ENCODE results near the gene ATP9B. TPM values are rescaled to one million over a fixed set of nuclear protein-coding genes. Genes with fewer than 3 reads are reported as not detected.

ATP9B gene
- total RNA-seq, 1 experiment from 2014 or later: 8.6 TPM

DNA sequence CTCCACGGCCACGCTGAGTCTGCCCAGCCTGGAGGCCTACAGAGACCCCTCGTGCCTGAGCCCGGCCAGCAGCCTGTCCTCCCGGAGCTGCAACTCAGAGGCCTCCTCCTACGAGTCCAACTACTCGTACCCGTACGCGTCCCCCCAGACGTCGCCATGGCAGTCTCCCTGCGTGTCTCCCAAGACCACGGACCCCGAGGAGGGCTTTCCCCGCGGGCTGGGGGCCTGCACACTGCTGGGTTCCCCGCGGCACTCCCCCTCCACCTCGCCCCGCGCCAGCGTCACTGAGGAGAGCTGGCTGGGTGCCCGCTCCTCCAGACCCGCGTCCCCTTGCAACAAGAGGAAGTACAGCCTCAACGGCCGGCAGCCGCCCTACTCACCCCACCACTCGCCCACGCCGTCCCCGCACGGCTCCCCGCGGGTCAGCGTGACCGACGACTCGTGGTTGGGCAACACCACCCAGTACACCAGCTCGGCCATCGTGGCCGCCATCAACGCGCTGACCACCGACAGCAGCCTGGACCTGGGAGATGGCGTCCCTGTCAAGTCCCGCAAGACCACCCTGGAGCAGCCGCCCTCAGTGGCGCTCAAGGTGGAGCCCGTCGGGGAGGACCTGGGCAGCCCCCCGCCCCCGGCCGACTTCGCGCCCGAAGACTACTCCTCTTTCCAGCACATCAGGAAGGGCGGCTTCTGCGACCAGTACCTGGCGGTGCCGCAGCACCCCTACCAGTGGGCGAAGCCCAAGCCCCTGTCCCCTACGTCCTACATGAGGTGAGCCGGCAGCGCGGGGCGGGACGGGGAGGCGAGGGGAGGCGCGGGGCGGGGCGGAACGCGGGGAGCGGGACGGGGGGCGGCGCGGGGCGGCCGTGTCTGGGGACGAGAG is 341.8 kb downstream of the ATP9B start:
- Histone ChIP-seq H3F3A (ENCODE audit: insufficient read depth, low read depth) (no peaks in the 10 kb centered on the region), H2AFZ (no peak overlapping the region), H3K36me3 (ENCODE audit: low read depth) (no peaks in the 10 kb centered on the region), H3K9me2 (ENCODE audit: insufficient read depth) (no peaks in the 10 kb centered on the region), H3K27me3 (ENCODE audit: insufficient read depth, low read depth) (no peaks in the 10 kb centered on the region), H3K79me2 (ENCODE audit: low read depth) (no peaks in the 10 kb centered on the region), H3K9me3 (ENCODE audit: insufficient read depth, low read depth) (no peaks in the 10 kb centered on the region), H3K4me2 (no peak overlapping the region), H4K20me1 (ENCODE audit: insufficient read depth) (no peaks in the 10 kb centered on the region), H3K27ac (no peak overlapping the region), H3K4me1 (replicated peaks; ENCODE audit: insufficient read depth) (no peaks in the 10 kb centered on the region), H3K4me3 (no peak overlapping the region)
- ChIA-PET CTCF (no interaction called here), POLR2A (ENCODE audit: unreplicated experiment) (no interaction called here)
- TF ChIP-seq, protein P1, sequence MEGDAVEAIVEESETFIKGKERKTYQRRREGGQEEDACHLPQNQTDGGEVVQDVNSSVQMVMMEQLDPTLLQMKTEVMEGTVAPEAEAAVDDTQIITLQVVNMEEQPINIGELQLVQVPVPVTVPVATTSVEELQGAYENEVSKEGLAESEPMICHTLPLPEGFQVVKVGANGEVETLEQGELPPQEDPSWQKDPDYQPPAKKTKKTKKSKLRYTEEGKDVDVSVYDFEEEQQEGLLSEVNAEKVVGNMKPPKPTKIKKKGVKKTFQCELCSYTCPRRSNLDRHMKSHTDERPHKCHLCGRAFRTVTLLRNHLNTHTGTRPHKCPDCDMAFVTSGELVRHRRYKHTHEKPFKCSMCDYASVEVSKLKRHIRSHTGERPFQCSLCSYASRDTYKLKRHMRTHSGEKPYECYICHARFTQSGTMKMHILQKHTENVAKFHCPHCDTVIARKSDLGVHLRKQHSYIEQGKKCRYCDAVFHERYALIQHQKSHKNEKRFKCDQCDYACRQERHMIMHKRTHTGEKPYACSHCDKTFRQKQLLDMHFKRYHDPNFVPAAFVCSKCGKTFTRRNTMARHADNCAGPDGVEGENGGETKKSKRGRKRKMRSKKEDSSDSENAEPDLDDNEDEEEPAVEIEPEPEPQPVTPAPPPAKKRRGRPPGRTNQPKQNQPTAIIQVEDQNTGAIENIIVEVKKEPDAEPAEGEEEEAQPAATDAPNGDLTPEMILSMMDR (conservative IDR thresholded peaks at IDR 0.05): no peak
- no peak for TF ChIP-seq EZH2 (IDR thresholded peaks at IDR 0.05; ENCODE audit: low read depth)
- BruUV-seq (replicated peaks): no TSS peak
- no peak for DNase-seq
- intact Hi-C loops (cut with micrococcal nuclease; ENCODE audit: unreplicated experiment): no loop called here

DNA sequence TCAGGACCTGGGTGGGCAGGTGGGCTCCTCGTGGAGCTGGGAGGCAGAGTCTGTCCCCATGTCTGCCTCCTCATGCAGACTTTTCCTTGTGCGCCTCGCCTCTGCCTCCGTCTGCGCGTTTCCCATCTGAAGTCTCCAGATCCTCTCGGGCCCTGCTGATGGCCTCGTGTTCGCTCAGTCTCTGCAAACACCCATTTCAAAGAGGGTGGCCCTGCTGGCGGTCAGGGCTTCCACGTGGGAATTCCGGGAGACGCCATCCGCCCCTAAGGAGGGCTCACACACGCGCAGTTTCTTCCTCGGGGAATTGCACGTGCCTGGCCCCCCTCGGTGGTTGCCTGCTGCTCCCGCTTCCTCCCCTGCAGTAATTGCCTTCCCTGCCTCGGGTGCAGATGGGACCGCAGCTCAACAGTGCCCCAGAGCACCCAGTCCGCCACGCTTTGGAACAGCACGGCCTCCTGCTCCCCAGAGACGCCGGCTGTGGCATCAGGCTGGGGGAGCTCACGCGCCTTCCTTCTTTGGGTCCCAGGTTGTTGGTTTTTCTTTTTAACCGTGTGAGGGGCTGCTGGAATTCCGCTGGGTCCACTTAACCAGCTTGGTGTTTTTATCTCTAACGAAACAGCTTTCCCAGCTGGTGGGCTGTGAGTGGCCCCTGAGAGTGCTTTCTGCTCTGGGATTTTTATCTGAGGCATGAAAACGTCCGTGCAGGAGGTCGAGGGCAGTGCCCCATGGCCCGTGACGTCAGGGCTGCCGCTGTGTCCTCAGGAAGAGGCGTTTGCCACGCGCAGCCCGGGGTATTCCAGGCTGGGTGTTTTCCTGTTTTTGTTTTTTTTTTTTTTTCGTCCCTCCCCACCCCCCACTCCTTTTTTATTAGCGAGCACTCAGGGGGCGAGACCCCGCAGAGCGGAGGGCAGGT is 342.7 kb downstream of the ATP9B start:
- no peak overlapping the region for H3K4me2 ChIP-seq
- DNase-seq: no peak
- no peaks in the 10 kb centered on the region for H3K9me3 ChIP-seq (ENCODE audit: insufficient read depth, low read depth)
- H3F3A ChIP-seq (ENCODE audit: insufficient read depth, low read depth): no peaks in the 10 kb centered on the region
- no peak overlapping the region for H2AFZ ChIP-seq
- H3K4me1 ChIP-seq (replicated peaks; ENCODE audit: insufficient read depth): no peaks in the 10 kb centered on the region
- no peaks in the 10 kb centered on the region for H3K27me3 ChIP-seq (ENCODE audit: insufficient read depth, low read depth)
- H3K36me3 ChIP-seq (ENCODE audit: low read depth): no peaks in the 10 kb centered on the region
- BruUV-seq (replicated peaks): no TSS peak
- H3K4me3 ChIP-seq: no peak overlapping the region
- H3K79me2 ChIP-seq (ENCODE audit: low read depth): no peaks in the 10 kb centered on the region
- ChIA-PET POLR2A (ENCODE audit: unreplicated experiment) (no interaction called here), CTCF (no interaction called here)
- no peak for TF ChIP-seq EZH2 (IDR thresholded peaks at IDR 0.05; ENCODE audit: low read depth)
- TF ChIP-seq, protein P1 (conservative IDR thresholded peaks at IDR 0.05): no peak
- no peaks in the 10 kb centered on the region for H4K20me1 ChIP-seq (ENCODE audit: insufficient read depth)
- no peaks in the 10 kb centered on the region for H3K9me2 ChIP-seq (ENCODE audit: insufficient read depth)
- no peak overlapping the region for H3K27ac ChIP-seq
- intact Hi-C loops (cut with micrococcal nuclease; ENCODE audit: unreplicated experiment): no loop called here

GRCh38 chr18:79413025-79413424 is 343.8 kb downstream of the ATP9B start:
- POLR2A ChIA-PET (ENCODE audit: unreplicated experiment): no interaction called here
- no peak overlapping the region for H3K4me2 ChIP-seq
- H3K4me1 ChIP-seq (replicated peaks; ENCODE audit: insufficient read depth): no peaks in the 10 kb centered on the region
- H3K36me3 ChIP-seq (ENCODE audit: low read depth): no peaks in the 10 kb centered on the region
- H2AFZ ChIP-seq: no peak overlapping the region
- intact Hi-C loops (cut with micrococcal nuclease; ENCODE audit: unreplicated experiment): no loop called here
- no peaks in the 10 kb centered on the region for H3K79me2 ChIP-seq (ENCODE audit: low read depth)
- H4K20me1 ChIP-seq (ENCODE audit: insufficient read depth): no peaks in the 10 kb centered on the region
- no peak for DNase-seq
- CTCF ChIA-PET: interaction anchor here (0.5 kb wide), 1 partner anchor 1176 kb away, joined by 18 read pairs; no protein-coding TSS in a partner anchor
- H3K4me3 ChIP-seq: no peak overlapping the region
- no peaks in the 10 kb centered on the region for H3F3A ChIP-seq (ENCODE audit: insufficient read depth, low read depth)
- H3K27me3 ChIP-seq (ENCODE audit: insufficient read depth, low read depth): no peaks in the 10 kb centered on the region
- BruUV-seq (replicated peaks): no TSS peak
- H3K9me2 ChIP-seq (ENCODE audit: insufficient read depth): no peaks in the 10 kb centered on the region
- TF ChIP-seq EZH2 (IDR thresholded peaks at IDR 0.05; ENCODE audit: low read depth): no peak
- TF ChIP-seq, protein P1 (conservative IDR thresholded peaks at IDR 0.05): no peak
- H3K9me3 ChIP-seq (ENCODE audit: insufficient read depth, low read depth): no peaks in the 10 kb centered on the region
- no peak overlapping the region for H3K27ac ChIP-seq

Measured in PC-9 (cell line).